Hepatocyte (in vitro differentiated cells): ENCODE measurements around the gene AQR. TPM values are rescaled to one million over a fixed set of nuclear protein-coding genes. Genes with fewer than 3 reads are reported as not detected.
"Not testable (repeated sequence)": the region's sequence is repeated elsewhere in the genome, so short reads cannot be mapped to it uniquely, and the experiment has no call there.

Experiments
- DNase-seq: peaks from one replicate; pipeline ENCODE4 v3.0.0-alpha.2; 2016; ENCODE audit warnings: low spot score
- H2AFZ ChIP-seq: fragments of 200-600 bp; sonication (generic); 2 replicates; pipeline ENCODE4 v1.6.0; 2016; ENCODE audit warnings: antibody characterized with exemption, mild to moderate bottlenecking
- H3K27ac ChIP-seq: fragments of 200-600 bp; sonication (generic); 2 replicates; pipeline ENCODE4 v1.5.1; 2016; ENCODE audit warnings: mild to moderate bottlenecking
- H3K27me3 ChIP-seq: fragments of 200-600 bp; sonication (generic); 2 replicates; pipeline ENCODE4 v1.6.1; 2016
- H3K36me3 ChIP-seq: fragments of 200-600 bp; sonication (generic); replicated peaks from 2 replicates; pipeline ENCODE4 v1.5.1; 2016; ENCODE audit warnings: low read depth; ENCODE audit not compliant: insufficient read depth
- H3K4me1 ChIP-seq: fragments of 200-600 bp; sonication (generic); 2 replicates; pipeline ENCODE4 v1.5.1; 2016; ENCODE audit warnings: mild to moderate bottlenecking, moderate library complexity; ENCODE audit not compliant: insufficient read depth
- H3K4me2 ChIP-seq: fragments of 200-600 bp; sonication (generic); 2 replicates; pipeline ENCODE4 v1.6.0; 2016
- H3K4me3 ChIP-seq: fragments of 200-600 bp; sonication (generic); 2 replicates; pipeline ENCODE4 v1.5.1; 2016; ENCODE audit warnings: mild to moderate bottlenecking
- H3K79me2 ChIP-seq: fragments of 200-600 bp; sonication (generic); 2 replicates; pipeline ENCODE4 v1.6.0; 2017; ENCODE audit warnings: mild to moderate bottlenecking
- H3K9me2 ChIP-seq: fragments of 200-600 bp; sonication (generic); replicated peaks from 2 replicates; pipeline ENCODE4 v1.6.0; 2017; ENCODE audit warnings: mild to moderate bottlenecking; ENCODE audit not compliant: insufficient read depth
- H3K9me3 ChIP-seq: fragments of 200-600 bp; sonication (generic); 2 replicates; pipeline ENCODE4 v1.5.1; 2016; ENCODE audit warnings: low read depth, mild to moderate bottlenecking
- H4K20me1 ChIP-seq: fragments of 200-600 bp; sonication (generic); 2 replicates; pipeline ENCODE4 v1.6.0; 2016; ENCODE audit warnings: mild to moderate bottlenecking; ENCODE audit not compliant: insufficient read depth, poor library complexity, severe bottlenecking
- CTCF ChIP-seq: fragments of 200-600 bp; sonication (generic); IDR thresholded peaks from 2 replicates; pipeline ENCODE4 v1.5.1; 2016; ENCODE audit warnings: antibody characterized with exemption, mild to moderate bottlenecking; ENCODE audit not compliant: poor library complexity
- EZH2 ChIP-seq: fragments of 200-600 bp; sonication (generic); IDR thresholded peaks from 2 replicates; pipeline ENCODE4 v1.6.1; 2016; ENCODE audit warnings: antibody characterized with exemption, mild to moderate bottlenecking, borderline replicate concordance
- EZH2phosphoT487 ChIP-seq: fragments of 200-600 bp; sonication (generic); IDR thresholded peaks from one replicate; pipeline ENCODE4 v1.6.1; 2018; ENCODE audit warnings: antibody characterized with exemption, mild to moderate bottlenecking, low read depth, moderate library complexity; ENCODE audit not compliant: unreplicated experiment, severe bottlenecking
- WGBS: methylation state at CpG from one replicate; pipeline ENCODE4 v1.1.6; 2016; ENCODE audit warnings: low lambda C conversion rate; ENCODE audit errors: missing lambda C conversion rate; 5-methylcytosine and 5-hydroxymethylcytosine counted together
- polyA plus RNA-seq: library from polyadenylated mRNA; unstranded; fragments of >200 nt; fragmentation: Nextera tagmentation; extraction: Ambion mirVana; gene quantifications from 2 replicates; pipeline ENCODE4 v1.2.1, GENCODE V29; 2016
- total RNA-seq: library from RNA; depleted of rRNA; stranded (reverse); fragments of >200 nt; gene quantifications from 2 replicates; pipeline ENCODE4 v1.2.3, GENCODE V29; 2014

AQR gene
- total and polyA plus RNA-seq, 2 experiments from 2014 or later, result 15.3 to 39.8 TPM

- Histone ChIP-seq H3K27ac (no peak overlapping the region), H2AFZ (no peak overlapping the region), H3K27me3 (no peaks in the 10 kb centered on the region), H3K9me2 (no peaks in the 10 kb centered on the region), H3K79me2 (no peaks in the 10 kb centered on the region), H4K20me1 (no peaks in the 10 kb centered on the region), H3K36me3 (no peaks in the 10 kb centered on the region), H3K9me3 (no peaks in the 10 kb centered on the region), H3K4me1 (no peaks in the 10 kb centered on the region), H3K4me3 (no peak overlapping the region), H3K4me2 (no peak overlapping the region)
- no peak for TF ChIP-seq CTCF
- no peak for TF ChIP-seq EZH2
- no peak for TF ChIP-seq EZH2phosphoT487
- DNase-seq, result no peak
Observed at GRCh38 chr15:34943711-34944110, 25.8 kb downstream of the AQR start.

GRCh38 chr15:34943264-34943663 is 26.3 kb downstream of the AQR start:
- DNase-seq, H2AFZ ChIP-seq, H3K4me1 ChIP-seq, H3K4me2 ChIP-seq, H3K27me3 ChIP-seq, H3K9me3 ChIP-seq, H4K20me1 ChIP-seq, H3K4me3 ChIP-seq, H3K27ac ChIP-seq, H3K9me2 ChIP-seq, H3K36me3 ChIP-seq, H3K79me2 ChIP-seq: not testable (repeated sequence)

- H3K27me3 ChIP-seq, result no peaks in the 10 kb centered on the region
- H3K4me2 ChIP-seq, result no peak overlapping the region
- H3K79me2 ChIP-seq, result no peaks in the 10 kb centered on the region
- H3K4me1 ChIP-seq, result no peaks in the 10 kb centered on the region
- no peak overlapping the region for H3K27ac ChIP-seq
- H2AFZ ChIP-seq, result no peak overlapping the region
- no peak overlapping the region for H3K4me3 ChIP-seq
- 87% methylated on average over 6 of the region's 6 CpGs for WGBS
- H3K9me3 ChIP-seq, result no peaks in the 10 kb centered on the region
- H3K9me2 ChIP-seq, result no peaks in the 10 kb centered on the region
- no peaks in the 10 kb centered on the region for H3K36me3 ChIP-seq
- DNase-seq, result no peak
- no peak for TF ChIP-seq CTCF
- no peak for TF ChIP-seq EZH2phosphoT487
- no peak for TF ChIP-seq EZH2
- H4K20me1 ChIP-seq, result no peaks in the 10 kb centered on the region
Observed at GRCh38 chr15:34942363-34942762, 27.2 kb downstream of the AQR start.

GRCh38 chr15:34941831-34942230 is 27.7 kb downstream of the AQR start:
- Histone ChIP-seq H4K20me1 (no peaks in the 10 kb centered on the region), H3K9me3 (no peaks in the 10 kb centered on the region), H3K9me2 (no peaks in the 10 kb centered on the region), H3K27ac (no peak overlapping the region), H3K4me1 (no peaks in the 10 kb centered on the region), H3K79me2 (no peaks in the 10 kb centered on the region), H3K4me3 (no peak overlapping the region), H3K36me3 (no peaks in the 10 kb centered on the region), H3K27me3 (no peaks in the 10 kb centered on the region), H3K4me2 (no peak overlapping the region), H2AFZ (no peak overlapping the region)
- DNase-seq, result no peak
- TF ChIP-seq EZH2, result no peak
- TF ChIP-seq EZH2phosphoT487, result no peak
- no peak for TF ChIP-seq CTCF
- 82% methylated on average over 3 of the region's 3 CpGs for WGBS
